Activated CD4-positive, CD25-positive, alpha-beta regulatory T cell treated with anti-CD3 and anti-CD28 coated beads, Interleukin-2, amount 50 U/mL, for 16 hours (primary cell): ENCODE measurements around the gene NLGN2.

Experiments
- DNase-seq: peaks from one replicate; pipeline ENCODE4 v3.0.0-alpha.2; 2020; ENCODE audit warnings: low read depth, low spot score

Gene NLGN2

GRCh38 chr17:7463372-7463846, 55.8 kb downstream of the NLGN2 start:
- no peak for DNase-seq

DNA sequence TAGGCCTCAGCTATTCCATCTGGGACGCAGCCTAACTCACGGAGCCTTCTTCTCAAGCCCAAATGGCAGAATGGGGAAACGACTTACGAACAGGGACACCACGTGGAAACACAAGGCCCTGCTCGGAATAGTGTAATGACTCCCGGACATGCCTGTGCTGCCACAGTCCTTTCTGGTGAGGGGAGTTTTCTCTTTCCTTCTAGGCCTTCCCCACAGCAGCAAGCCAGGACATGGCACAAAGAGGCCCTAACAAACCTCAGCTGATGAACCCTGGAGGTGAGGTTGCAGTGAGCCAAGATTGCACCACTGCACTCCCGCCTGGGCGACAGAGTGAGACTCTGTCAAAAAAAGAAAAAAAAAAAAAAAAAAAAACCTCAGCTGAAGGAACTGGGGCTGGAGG, 56.4 kb downstream of the NLGN2 start:
- DNase-seq: no peak

DNA sequence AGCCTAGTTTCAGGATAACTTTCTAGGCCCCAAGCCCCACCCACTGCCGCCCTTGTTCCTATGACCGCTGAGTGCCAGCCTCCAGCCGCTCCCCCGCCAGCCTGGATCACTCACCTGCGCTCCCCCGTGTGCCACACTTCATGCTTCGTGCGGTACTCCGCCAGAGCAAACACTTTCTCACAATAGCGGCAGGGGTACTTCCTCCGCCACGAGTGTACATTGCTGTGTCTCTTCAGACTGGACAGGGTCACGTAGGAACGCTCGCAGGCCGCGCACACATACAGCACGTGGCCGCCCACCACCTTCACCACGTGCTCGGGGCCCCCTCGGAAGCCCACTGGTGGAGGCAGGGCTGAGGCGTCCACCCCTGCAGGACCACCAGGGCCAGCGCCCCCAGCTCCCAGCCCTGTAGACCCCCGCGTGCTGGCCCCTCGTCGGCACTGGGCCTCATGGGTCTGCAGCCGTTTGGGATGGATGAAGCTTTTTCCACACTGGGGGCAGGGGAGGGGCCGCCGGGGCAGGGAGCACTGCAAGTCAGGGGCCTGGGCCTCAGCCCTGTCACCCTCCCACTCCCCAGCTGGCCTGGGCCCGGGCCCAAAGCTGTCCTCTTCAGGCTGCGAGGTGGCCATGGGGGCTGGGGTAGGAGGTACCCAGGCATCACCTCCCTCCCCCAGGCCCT, 58.1 kb downstream of the NLGN2 start:
- no peak for DNase-seq

DNA sequence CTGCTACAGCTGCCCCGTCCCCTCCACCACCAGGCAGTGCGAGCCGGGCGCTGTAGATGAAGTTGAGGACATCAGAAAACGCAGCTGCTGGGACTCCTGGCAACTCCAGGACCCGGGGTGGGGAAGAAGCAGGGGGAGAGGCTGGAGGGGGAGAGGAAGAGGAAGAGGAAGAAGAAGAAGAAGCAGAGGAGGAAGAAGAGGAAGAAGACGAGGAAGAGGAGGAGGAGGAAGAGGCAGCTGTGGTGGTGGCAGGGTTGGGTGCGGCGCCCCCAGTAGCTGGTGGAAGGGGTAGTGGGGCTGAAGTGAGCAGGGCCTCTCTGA, 58.6 kb downstream of the NLGN2 start:
- no peak for DNase-seq

- no peak for DNase-seq
Measured at GRCh38 chr17:7466639-7467341, 59.1 kb downstream of the NLGN2 start.

DNA sequence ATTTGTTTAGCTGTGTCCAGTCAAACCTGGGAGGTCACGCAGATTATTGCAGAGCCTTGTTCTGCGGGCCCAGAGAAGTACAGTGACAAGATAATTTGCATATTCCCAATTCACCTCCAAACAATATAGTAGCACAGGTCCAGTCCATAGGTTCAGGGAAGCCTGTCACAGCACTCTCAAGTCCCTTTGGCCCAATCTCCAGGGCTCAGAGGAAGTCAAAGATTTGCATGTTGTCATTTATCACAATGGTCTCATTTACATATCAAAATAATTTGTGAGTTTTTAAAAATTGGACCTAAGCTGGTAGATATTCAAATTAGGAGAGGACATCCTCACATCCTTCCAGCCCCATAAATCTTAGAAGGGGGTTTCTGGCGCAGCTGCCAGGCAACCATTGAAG, 59.9 kb downstream of the NLGN2 start:
- DNase-seq: no peak

DNA sequence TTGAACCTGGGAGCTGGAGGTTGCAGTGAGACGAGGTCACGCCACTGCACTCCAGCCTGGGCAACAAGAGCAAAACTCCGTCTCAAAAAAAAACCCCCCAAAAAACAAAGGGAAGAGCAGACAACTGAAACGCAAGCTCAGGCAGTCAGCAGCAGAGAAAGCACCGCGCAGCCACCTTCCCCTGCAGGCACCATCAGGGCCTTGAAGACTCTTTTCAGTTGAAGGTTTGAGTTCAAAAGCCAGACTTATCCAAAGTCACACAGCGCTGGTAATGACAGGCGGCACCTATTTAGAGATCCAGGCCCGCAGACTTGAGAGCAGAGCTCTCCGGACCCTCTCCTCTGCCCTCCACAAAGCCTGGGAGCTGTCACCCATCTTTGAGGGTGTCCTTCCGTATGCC, 60.6 kb downstream of the NLGN2 start:
- no peak for DNase-seq

DNA sequence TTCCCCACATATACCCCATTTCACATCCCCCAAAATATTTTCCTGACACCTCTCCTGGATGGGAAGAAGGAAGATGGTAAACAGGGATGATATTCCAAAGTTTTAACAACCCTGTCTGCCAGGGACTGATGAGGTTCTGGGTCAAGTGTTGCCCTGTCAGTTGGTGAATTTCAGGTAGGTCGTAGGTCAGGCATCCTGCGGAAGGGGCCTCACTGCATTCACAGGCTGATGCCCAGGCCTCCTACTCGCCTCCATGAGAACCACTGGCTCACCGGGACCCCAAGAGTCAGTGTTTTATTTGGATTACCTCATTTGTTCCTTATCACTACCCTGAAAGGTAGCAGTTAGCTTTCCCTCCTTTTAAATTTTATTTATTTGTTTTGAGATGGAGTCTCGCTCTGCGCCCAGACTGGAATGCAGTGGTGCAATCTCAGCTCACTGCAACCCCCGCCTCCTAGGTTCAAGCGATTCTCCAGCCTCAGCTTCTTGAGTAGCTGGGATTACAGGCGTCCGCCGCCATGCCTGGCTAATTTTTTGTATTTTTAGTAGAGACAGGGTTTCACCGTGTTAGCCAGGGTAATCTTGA, 61.3 kb downstream of the NLGN2 start:
- DNase-seq: no peak
